HUES64 (cell line): ENCODE measurements around the gene DHX57.
"Not testable (repeated sequence)": the region's sequence is repeated elsewhere in the genome, so short reads cannot be mapped to it uniquely, and the experiment has no call there.

Experiments
- H3K27ac ChIP-seq: 2 replicates; pipeline ENCODE4 v1.7.0; 2013; ENCODE audit warnings: low read depth, low read length, inconsistent platforms
- H3K27me3 ChIP-seq: 2 replicates; pipeline ENCODE4 v1.6.1; 2013; ENCODE audit warnings: mild to moderate bottlenecking, low read length; ENCODE audit not compliant: insufficient read depth
- H3K36me3 ChIP-seq: 2 replicates; pipeline ENCODE4 v1.6.1; 2013; ENCODE audit warnings: mild to moderate bottlenecking, low read length; ENCODE audit not compliant: insufficient read depth
- H3K4me1 ChIP-seq: 2 replicates; pipeline ENCODE4 v1.6.1; 2013; ENCODE audit warnings: mild to moderate bottlenecking, low read length, moderate library complexity; ENCODE audit not compliant: insufficient read depth
- H3K4me3 ChIP-seq: 2 replicates; pipeline ENCODE4 v1.5.1; 2013; ENCODE audit warnings: mild to moderate bottlenecking, low read length, moderate library complexity
- H3K9ac ChIP-seq: 2 replicates; pipeline ENCODE4 v1.6.1; 2013; ENCODE audit warnings: mild to moderate bottlenecking, low read depth, low read length
- H3K9me3 ChIP-seq: 2 replicates; pipeline ENCODE4 v1.6.1; 2013; ENCODE audit warnings: low read depth, low read length; ENCODE audit not compliant: insufficient read depth
- WGBS: fragments of 150-250, 120-280 bp; methylation state at CpG from one replicate; pipeline ENCODE4 v1.1.7; 2013; ENCODE audit warnings: missing lambda C conversion rate; 5-methylcytosine and 5-hydroxymethylcytosine counted together

Gene DHX57

GRCh38 chr2:38825956-38826355, 49.8 kb downstream of the DHX57 start:
- Histone ChIP-seq H3K36me3 (peaks cover 71% of the 10 kb centered on the region), H3K4me1 (0 out of 2 replicates have a peak, but pooled peaks cover 2% of the 10 kb centered on the region), H3K9ac (no peak overlapping the region), H3K4me3 (no peak overlapping the region), H3K27me3 (no peaks in the 10 kb centered on the region), H3K9me3 (no peaks in the 10 kb centered on the region), H3K27ac (no peak overlapping the region)
- WGBS = 95% methylated on average over 2 of the region's 2 CpGs

DNA sequence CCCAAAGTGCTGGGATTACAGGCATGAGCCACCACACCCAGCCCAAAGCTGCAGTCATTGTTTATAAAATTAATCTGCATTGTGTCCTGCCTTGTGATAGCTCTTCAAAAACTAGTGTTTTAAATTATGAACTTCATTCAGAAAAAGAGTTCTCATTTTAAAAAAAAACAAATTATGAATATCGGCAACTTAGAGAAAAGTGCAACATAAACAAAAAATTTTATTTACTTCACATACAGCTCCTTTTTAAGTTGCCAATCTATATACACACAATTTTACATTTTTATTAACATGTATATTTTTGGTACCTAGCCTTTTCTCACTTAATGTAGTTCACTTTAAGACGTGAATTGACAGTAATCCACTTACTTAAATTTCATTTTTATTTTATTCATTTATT, 50.8 kb downstream of the DHX57 start:
- Histone ChIP-seq H3K36me3 (peaks cover 71% of the 10 kb centered on the region), H3K27me3 (no peaks in the 10 kb centered on the region), H3K4me1 (0 out of 2 replicates have a peak, but pooled peaks cover 2% of the 10 kb centered on the region), H3K4me3 (no peak overlapping the region), H3K27ac (no peak overlapping the region), H3K9ac (no peak overlapping the region), H3K9me3 (no peaks in the 10 kb centered on the region)
- WGBS = 100% methylated on average over 1 of the region's 2 CpGs

DNA sequence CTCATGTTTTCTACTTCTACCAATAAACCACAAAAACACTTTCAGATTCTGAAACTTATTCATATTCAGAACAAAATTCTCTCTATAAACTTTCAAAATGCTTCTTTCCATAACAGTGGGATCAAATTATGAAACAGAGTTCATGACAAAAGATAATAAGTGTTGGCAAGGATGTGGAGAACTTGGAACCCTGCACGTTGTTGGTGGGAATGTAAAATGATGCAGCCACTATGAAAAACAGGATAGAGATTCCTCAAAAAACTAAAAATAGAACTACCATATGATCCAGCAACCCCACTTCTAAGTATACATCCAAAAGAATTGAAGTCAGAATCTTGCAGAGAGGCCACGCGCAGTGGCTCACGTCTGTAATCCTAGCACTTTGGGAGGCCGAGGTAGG, 52.3 kb downstream of the DHX57 start:
- no peak overlapping the region for H3K4me3 ChIP-seq
- H3K9ac ChIP-seq = no peak overlapping the region
- 94% methylated on average over 5 of the region's 5 CpGs for WGBS
- no peak overlapping the region for H3K27ac ChIP-seq
- H3K36me3 ChIP-seq = peaks cover 78% of the 10 kb centered on the region
- H3K27me3 ChIP-seq = no peaks in the 10 kb centered on the region
- 0 out of 2 replicates have a peak, but pooled peaks cover 2% of the 10 kb centered on the region for H3K4me1 ChIP-seq
- H3K9me3 ChIP-seq = no peaks in the 10 kb centered on the region

GRCh38 chr2:38818565-38818964, 57.2 kb downstream of the DHX57 start:
- Histone ChIP-seq H3K27ac (no peak overlapping the region), H3K9me3 (no peaks in the 10 kb centered on the region), H3K4me1 (no peaks in the 10 kb centered on the region), H3K9ac (no peak overlapping the region), H3K27me3 (no peaks in the 10 kb centered on the region), H3K36me3 (peaks cover 75% of the 10 kb centered on the region), H3K4me3 (no peak overlapping the region)
- 85% methylated on average over 6 of the region's 6 CpGs for WGBS

DNA sequence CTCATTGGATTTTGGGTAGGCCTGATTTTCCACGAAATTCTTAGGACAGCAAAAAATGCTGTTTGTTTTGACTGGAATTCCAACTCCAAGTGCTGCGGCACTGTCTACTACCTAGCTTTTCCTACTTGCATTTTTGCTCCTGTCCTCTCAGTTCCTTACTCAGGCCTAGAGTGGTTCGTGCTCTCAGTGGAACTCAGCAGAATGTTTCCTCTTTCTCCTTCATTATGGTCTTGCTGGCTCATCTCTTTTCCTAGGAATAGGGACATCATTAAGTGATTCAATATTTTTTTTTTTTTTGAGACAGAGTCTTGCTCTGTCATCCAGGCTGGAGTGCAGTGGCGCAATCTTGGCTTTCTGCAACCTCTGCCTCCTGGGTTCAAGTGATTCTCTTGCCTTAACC, 59.8 kb downstream of the DHX57 start:
- peaks cover 68% of the 10 kb centered on the region for H3K36me3 ChIP-seq
- H3K9ac ChIP-seq = no peak overlapping the region
- 95% methylated on average over 4 of the region's 4 CpGs for WGBS
- no peaks in the 10 kb centered on the region for H3K9me3 ChIP-seq
- H3K27ac ChIP-seq = no peak overlapping the region
- no peaks in the 10 kb centered on the region for H3K4me1 ChIP-seq
- no peaks in the 10 kb centered on the region for H3K27me3 ChIP-seq
- no peak overlapping the region for H3K4me3 ChIP-seq

DNA sequence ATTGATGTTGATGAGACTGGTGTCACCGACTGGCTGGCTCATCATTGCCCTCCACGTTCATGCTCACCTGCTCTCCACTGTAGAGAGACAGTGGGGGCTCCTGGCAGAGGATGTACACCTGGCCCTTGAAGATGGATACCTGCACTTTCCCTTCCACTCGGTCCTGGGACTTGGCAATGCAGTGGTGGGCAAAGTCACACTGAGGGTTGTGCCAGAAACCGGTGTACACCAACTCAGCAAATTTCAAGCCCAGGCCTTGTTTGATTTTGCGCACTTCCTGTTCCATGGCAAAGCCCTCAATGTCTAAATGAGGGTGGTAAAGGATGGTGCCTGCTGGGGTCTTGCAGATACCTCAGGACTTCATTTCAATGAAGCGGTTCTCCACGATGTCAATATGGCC, 65.2 kb downstream of the DHX57 start:
- Histone ChIP-seq H3K4me1 (no peaks in the 10 kb centered on the region), H3K9me3 (no peaks in the 10 kb centered on the region), H3K4me3 (no peak overlapping the region), H3K27me3 (no peaks in the 10 kb centered on the region), H3K36me3 (peaks cover 50% of the 10 kb centered on the region), H3K27ac (no peak overlapping the region), H3K9ac (no peak overlapping the region)
- 94% methylated on average over 7 of the region's 7 CpGs for WGBS

- Histone ChIP-seq H3K4me3 (no peak overlapping the region), H3K36me3 (peaks cover 47% of the 10 kb centered on the region), H3K9ac (no peak overlapping the region), H3K27me3 (no peaks in the 10 kb centered on the region), H3K9me3 (no peaks in the 10 kb centered on the region), H3K27ac (no peak overlapping the region), H3K4me1 (no peaks in the 10 kb centered on the region)
- WGBS = 100% methylated on average over 1 of the region's 1 CpG
Measured at GRCh38 chr2:38808677-38809076, 67.1 kb downstream of the DHX57 start.

DNA sequence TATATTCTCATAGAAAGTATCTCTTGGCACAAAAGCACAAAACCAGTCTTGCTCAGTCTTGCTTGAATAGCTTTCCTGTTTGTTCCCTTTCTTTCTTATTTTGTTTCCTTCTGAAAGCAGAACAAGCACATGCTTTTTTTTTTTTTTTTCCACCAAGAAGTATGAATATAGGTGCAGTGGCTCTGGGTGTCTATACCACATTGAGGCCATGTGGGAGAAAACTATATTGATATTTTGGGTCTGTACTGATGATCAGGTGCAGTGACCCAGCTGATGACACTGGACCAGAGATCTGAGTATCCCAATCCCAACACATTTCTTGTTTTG, 69.0 kb downstream of the DHX57 start:
- Histone ChIP-seq H3K9ac (no peak overlapping the region), H3K27me3 (no peaks in the 10 kb centered on the region)

DNA sequence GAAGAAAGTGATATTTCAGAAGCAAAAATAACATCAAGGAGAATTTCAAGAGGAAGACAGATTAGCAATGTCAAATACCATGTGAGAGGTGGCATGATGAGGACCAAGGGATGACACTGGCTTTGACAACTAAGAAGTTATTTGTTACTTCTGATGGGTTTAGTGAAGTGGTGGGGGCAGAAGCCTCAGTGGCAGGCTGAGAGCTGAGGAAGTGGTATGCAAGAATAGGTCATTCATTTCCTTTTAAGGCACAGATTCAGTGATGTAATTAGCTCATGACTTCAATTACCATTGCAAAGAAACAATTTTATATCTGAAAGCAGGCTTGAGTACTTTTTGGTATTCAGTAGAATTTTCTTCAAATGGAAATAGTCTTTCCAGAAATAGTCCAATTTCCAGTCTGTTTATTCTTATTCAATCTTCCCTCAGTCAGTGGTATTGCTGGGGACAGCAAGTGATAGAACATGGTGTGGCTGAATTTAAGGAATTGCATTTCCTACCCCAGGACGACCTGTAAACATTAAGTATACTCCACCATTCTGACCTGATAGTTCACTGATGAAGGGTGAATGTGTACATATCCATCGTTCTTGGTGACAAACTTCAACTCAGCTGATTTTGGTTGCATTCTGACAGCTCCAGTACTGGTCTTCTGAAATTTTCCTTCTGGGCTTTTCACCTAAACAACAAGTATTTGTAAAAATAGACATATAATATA, 69.6 kb downstream of the DHX57 start:
- H3K9ac ChIP-seq = no peak overlapping the region
- no peaks in the 10 kb centered on the region for H3K27me3 ChIP-seq
- H3K36me3 ChIP-seq = peaks cover 36% of the 10 kb centered on the region
- H3K4me3 ChIP-seq = no peak overlapping the region
- H3K9me3 ChIP-seq = no peaks in the 10 kb centered on the region
- H3K4me1 ChIP-seq = no peaks in the 10 kb centered on the region
- 88% methylated on average over 2 of the region's 2 CpGs for WGBS
- no peak overlapping the region for H3K27ac ChIP-seq

More for the DNA sequence above, 69.0 kb downstream of the DHX57 start:
- H3K27ac ChIP-seq = no peak overlapping the region
- no peak overlapping the region for H3K4me3 ChIP-seq
- H3K9me3 ChIP-seq = no peaks in the 10 kb centered on the region
- H3K4me1 ChIP-seq = no peaks in the 10 kb centered on the region
- peaks cover 40% of the 10 kb centered on the region for H3K36me3 ChIP-seq

DNA sequence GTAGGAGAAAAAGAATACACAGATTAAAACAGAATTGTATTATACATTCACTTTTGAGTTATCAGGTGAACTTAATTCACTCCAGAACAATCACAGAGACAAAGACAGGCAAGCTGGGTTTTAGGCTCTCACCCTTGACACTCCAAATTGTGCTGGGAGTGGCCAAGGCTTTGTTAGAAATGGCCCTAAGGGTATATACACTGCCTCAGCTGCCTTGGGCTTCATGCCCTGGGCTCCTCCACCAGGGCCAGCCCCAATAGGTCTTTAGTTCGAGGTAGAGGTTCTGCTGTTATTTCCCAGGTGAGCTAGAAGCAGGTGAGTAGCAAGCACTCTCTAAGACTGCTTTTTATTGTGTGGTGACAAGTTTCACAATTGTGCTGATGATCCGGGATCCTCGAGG, 77.8 kb downstream of the DHX57 start:
- H3K27me3 ChIP-seq = no peaks in the 10 kb centered on the region
- H3K9me3 ChIP-seq = no peaks in the 10 kb centered on the region
- WGBS = 96% methylated on average over 3 of the region's 3 CpGs
- H3K4me3 ChIP-seq = no peak overlapping the region
- no peak overlapping the region for H3K9ac ChIP-seq
- peaks cover 5% of the 10 kb centered on the region; the same call in 1 of the 2 replicates for H3K36me3 ChIP-seq
- no peaks in the 10 kb centered on the region for H3K4me1 ChIP-seq
- H3K27ac ChIP-seq = no peak overlapping the region

DNA sequence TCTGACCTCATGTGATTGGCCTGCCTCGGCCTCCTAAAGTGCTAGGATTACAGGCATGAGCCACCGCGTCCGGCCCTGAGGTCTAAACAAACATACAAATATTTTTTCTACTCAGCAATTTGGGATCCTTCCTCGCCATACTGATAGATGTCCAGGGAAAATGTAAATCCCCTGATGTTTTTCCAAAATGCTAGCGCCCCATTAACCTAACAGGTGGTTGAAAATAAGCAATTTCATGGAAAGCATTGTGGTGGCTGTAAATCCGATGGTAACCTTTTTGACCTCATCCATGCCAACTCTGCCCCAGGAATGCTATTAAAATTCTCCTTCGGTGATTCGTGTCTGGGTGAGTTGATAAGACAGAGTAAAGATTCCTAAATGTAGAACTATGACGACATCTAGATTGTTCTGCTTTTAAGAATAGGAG, 78.5 kb downstream of the DHX57 start:
- no peaks in the 10 kb centered on the region for H3K27me3 ChIP-seq
- 0 out of 2 replicates have a peak, but pooled peaks cover 5% of the 10 kb centered on the region for H3K36me3 ChIP-seq
- no peak overlapping the region for H3K9ac ChIP-seq
- no peak overlapping the region for H3K4me3 ChIP-seq
- H3K27ac ChIP-seq = no peak overlapping the region
- H3K4me1 ChIP-seq = no peaks in the 10 kb centered on the region
- 94% methylated on average over 10 of the region's 10 CpGs for WGBS
- no peaks in the 10 kb centered on the region for H3K9me3 ChIP-seq

GRCh38 chr2:38795016-38795415, 80.7 kb downstream of the DHX57 start:
- not testable (repeated sequence) for H3K4me3 ChIP-seq, H3K4me1 ChIP-seq, H3K9me3 ChIP-seq, H3K27ac ChIP-seq, H3K9ac ChIP-seq, H3K36me3 ChIP-seq, H3K27me3 ChIP-seq
- 97% methylated on average over 7 of the region's 7 CpGs for WGBS
